ENCODE measurements around the gene EIF4ENIF1.
"Not testable (repeated sequence)": the region's sequence is repeated elsewhere in the genome, so short reads cannot be mapped to it uniquely, and the experiment has no call there.

Gene EIF4ENIF1

GRCh38 chr22:31491218-31491962 is 1.7 kb upstream of the EIF4ENIF1 start:
- no peak for DNase-seq (ENCODE audit: low read depth)
- no peak for TF ChIP-seq CTCF (IDR thresholded peaks at IDR 0.05; ENCODE audit: insufficient read depth, low read depth, low read length, missing control alignments)
- peak overlapping the region; percentile 85 for H3K4me3 ChIP-seq (ENCODE audit: low read depth, low read length)

- H3K4me3 ChIP-seq (ENCODE audit: low read depth, low read length) = peak overlapping the region; percentile 85
- no peak for TF ChIP-seq CTCF (IDR thresholded peaks at IDR 0.05; ENCODE audit: insufficient read depth, low read depth, low read length, missing control alignments)
- peak; percentile 97 for DNase-seq (ENCODE audit: low read depth)
These were observed 869 bp upstream of the EIF4ENIF1 start for GRCh38 chr22:31490496-31490925.

DNA sequence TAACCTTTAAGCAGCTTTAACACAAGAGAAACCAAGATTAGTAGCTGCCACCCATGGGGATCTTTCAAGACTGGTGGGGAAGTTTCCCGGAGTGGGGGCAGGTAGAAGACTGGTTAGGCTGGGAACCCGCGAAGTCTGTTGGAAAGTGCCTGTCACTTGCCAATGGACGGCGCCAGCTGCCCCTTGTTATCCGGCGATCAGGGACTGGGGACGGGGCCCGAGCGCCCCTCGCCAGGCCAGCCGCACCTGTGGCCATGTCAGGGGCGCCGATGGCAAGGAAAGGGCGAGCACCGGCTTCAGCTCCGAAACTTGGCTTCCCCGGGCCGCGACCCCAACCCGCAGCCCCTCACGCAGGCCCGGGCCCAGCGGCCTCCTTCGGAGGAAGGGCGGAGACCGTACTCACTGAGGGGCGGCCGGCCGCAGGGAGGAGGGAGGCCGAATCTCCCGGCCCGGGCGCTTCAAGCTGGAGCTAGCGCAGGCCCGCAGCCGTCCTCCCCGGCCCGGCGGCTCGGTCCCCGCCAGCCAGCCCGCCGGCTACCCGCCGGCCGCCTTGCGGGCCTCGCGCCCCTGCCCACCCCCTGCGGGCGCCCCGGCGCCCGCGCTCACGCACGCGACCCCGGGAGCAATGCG is 539 bp downstream of the EIF4ENIF1 start:
- H3K4me3 ChIP-seq (ENCODE audit: low read depth, low read length) = peak overlapping the region; percentile 85
- DNase-seq (ENCODE audit: low read depth) = peak; percentile 48
- TF ChIP-seq CTCF (IDR thresholded peaks at IDR 0.05; ENCODE audit: insufficient read depth, low read depth, low read length, missing control alignments) = no peak

DNA sequence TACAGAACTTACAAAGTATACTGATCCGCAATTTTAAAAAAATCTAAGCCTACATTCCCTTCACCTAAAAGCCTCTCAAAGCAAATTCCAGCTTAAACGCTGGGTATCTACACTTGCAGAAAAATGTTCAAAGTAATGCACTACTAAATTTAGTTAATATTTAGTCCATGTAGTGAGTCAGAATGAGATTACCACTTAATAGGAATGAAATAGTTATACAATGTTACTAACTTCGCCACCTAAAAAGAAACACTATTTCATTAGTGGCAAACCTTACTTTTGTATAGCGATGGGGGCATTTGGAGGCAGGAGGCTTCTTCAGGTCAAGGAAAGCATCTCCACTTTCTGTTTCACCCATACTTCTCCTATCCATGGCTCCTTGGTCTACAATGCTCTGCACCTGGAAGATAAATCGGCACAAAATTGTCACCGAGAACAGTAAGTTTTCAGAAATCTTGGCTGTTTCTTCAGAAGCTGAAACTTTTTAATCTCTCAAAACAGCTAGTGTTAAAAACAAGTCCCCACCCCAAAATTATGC is 1.2 kb downstream of the EIF4ENIF1 start:
- DNase-seq (ENCODE audit: low read depth) = peak; percentile 39
- TF ChIP-seq CTCF (IDR thresholded peaks at IDR 0.05; ENCODE audit: insufficient read depth, low read depth, low read length, missing control alignments) = no peak
- peak overlapping the region; percentile 85 for H3K4me3 ChIP-seq (ENCODE audit: low read depth, low read length)

DNA sequence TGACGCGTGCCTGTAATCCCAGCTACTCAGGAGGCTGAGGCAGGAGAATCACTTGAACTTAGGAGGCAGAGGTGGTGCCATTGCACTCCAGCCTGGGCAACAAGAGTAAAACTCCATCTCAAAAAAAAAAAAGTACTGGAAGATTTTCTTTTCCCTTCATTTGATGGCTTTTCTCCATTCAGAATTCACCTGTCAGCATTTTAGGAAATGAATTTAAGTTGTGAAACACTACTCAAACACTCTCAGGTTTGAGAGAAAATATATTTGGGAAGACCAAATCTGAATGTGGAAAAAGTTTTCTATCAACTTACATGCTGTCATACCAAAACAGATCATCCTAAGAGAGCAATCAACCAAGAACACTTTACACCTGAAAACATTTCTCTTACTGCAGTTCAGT is 2.7 kb downstream of the EIF4ENIF1 start:
- no peak for DNase-seq (ENCODE audit: low read depth)
- no peak for TF ChIP-seq CTCF (IDR thresholded peaks at IDR 0.05; ENCODE audit: insufficient read depth, low read depth, low read length, missing control alignments)
- no peak overlapping the region for H3K4me3 ChIP-seq (ENCODE audit: low read depth, low read length)

DNA sequence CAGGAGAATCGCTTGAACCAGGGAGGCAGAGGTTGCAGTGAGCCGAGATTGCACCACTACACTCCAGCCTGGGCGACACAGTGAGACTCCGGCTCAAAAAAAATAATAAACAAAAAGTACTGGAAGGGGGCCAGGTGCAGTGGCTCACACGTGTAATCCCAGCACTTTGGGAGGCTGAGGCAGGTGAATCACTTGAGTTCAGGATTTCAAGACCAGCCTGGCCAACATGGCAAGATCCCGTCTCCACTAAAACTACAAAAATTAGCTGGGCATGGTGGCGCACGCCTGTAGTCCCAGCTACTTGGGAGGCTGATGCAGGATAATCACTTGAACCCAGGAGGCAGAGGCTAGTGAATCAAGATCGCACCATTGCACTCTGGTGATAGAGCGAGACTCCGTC is 3.3 kb downstream of the EIF4ENIF1 start:
- not testable (repeated sequence) for H3K4me3 ChIP-seq (ENCODE audit: low read depth, low read length); DNase-seq (ENCODE audit: low read depth)

DNA sequence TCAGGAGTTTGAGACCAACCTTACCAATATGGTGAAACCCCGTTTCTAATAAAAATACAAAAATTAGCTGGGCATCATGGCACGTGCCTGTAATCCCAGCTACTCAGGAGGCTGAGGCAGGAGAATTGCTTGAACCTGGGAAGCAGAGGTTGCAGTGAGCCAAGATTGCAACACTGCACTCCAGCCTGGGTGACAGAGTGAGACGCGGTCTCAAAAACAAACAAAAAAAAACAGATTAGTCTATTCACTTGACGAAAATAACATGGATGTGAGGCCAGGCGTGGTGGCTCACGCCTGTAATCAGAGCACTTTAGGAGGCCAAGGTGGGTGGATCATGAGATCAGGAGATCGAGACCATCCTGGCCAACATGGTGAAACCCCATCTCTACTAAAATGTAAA is 7.2 kb downstream of the EIF4ENIF1 start:
- H3K4me3 ChIP-seq (ENCODE audit: low read depth, low read length); DNase-seq (ENCODE audit: low read depth): not testable (repeated sequence)

DNA sequence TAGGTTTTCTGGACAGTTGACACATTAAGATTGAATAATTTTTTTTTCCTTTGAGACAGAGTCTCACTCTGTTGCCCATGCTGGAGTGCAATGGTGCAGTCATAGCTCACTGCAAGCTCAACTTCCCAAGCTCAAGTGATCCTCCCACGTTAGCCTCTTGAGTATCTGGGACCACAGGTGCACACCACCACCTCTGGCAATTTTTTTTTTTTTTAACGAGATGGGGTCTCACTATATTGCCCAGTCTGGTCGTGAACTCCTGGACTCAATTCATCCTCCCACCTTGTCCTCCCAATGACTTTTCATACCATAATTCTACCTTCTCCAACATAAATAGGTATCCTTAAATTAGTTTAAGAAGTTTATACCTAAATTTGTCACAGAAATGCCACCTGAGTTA is 8.5 kb downstream of the EIF4ENIF1 start:
- TF ChIP-seq CTCF (IDR thresholded peaks at IDR 0.05; ENCODE audit: insufficient read depth, low read depth, low read length, missing control alignments) = no peak
- DNase-seq (ENCODE audit: low read depth) = no peak
- no peak overlapping the region for H3K4me3 ChIP-seq (ENCODE audit: low read depth, low read length)
